ENCODE measurements around the gene SLC38A1.

- no peak for TF ChIP-seq EZH2 (IDR thresholded peaks at IDR 0.05; ENCODE audit: insufficient read depth, poor library complexity, severe bottlenecking)
- no peak for TF ChIP-seq EZH2phosphoT487 (IDR thresholded peaks at IDR 0.05; ENCODE audit: insufficient read depth, low read depth)
Observed at GRCh38 chr12:46292754-46293402, 24.0 kb upstream of the SLC38A1 start.
